ENCODE results near the gene GIGYF1. TPM values are rescaled to one million over a fixed set of nuclear protein-coding genes. Genes with fewer than 3 reads are reported as not detected.

The GIGYF1 gene
- polyA plus RNA-seq, 1 donor (not counting 4 experiments of a cell fraction or from before 2014, with no cell fraction given) = 4.0 TPM

DNA sequence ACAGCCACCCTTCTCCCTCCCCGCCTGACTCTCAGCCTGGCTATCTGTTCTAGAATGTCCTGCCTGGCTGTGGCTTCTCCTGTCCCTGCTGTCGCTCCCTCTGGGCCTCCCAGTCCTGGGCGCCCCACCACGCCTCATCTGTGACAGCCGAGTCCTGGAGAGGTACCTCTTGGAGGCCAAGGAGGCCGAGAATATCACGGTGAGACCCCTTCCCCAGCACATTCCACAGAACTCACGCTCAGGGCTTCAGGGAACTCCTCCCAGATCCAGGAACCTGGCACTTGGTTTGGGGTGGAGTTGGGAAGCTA lies 27.4 kb upstream of the GIGYF1 start:
- Histone ChIP-seq H3K4me1 (ENCODE audit: control insufficient read depth, extremely low read depth, insufficient read depth, low read length) (peaks cover 16% of the 10 kb centered on the region), H3K9ac (ENCODE audit: control insufficient read depth, extremely low read depth, insufficient read depth, low read length) (no peak overlapping the region), H2AFZ (ENCODE audit: control insufficient read depth, low read length) (no peak overlapping the region), H3K27me3 (ENCODE audit: control insufficient read depth, extremely low read depth, insufficient read depth, low read length) (peaks cover 17% of the 10 kb centered on the region), H3K36me3 (ENCODE audit: control insufficient read depth in 2 of 2, extremely low read depth in 1 of 2, insufficient read depth in 2 of 2, low read length in 2 of 2) (no peaks in the 10 kb centered on the region), H3K4me3 (ENCODE audit: control insufficient read depth in 2 of 3, extremely low read depth in 1 of 3, insufficient read depth in 2 of 3, low read depth in 1 of 3, low read length in 3 of 3) (no peak overlapping the region), H3K4me2 (ENCODE audit: control insufficient read depth, extremely low read depth, insufficient read depth, low read depth, low read length) (no peak overlapping the region), H4K20me1 (ENCODE audit: control insufficient read depth, extremely low read depth, insufficient read depth, low read length) (no peaks in the 10 kb centered on the region), H3K9me1 (ENCODE audit: control insufficient read depth, extremely low read depth, insufficient read depth, low read length) (no peaks in the 10 kb centered on the region), H3K79me2 (ENCODE audit: control insufficient read depth, insufficient read depth, low read length) (no peaks in the 10 kb centered on the region), H3K27ac (ENCODE audit: control insufficient read depth, insufficient read depth, low read length) (no peak overlapping the region), H3K9me3 (ENCODE audit: control insufficient read depth, low read depth, low read length) (no peaks in the 10 kb centered on the region)
- no peak for TF ChIP-seq CTCF (optimal IDR thresholded peaks at IDR 0.05 in 1 of 3, IDR thresholded peaks at IDR 0.05 in 1 of 3, conservative IDR thresholded peaks at IDR 0.05 in 1 of 3; ENCODE audit: extremely low read depth in 1 of 3, insufficient read depth in 2 of 3, low read length in 3 of 3)
- no peak for TF ChIP-seq EZH2 (IDR thresholded peaks at IDR 0.05; ENCODE audit: low read length)
- dilution Hi-C loops (cut with MboI; ENCODE audit: extremely low pct_ligation_motif_present, low sequenced_read_pairs) = no loop called here
- DNase-seq (ENCODE audit: low read depth, low spot score) = no peak
- no peak for FAIRE-seq

- Histone ChIP-seq H3K36me3 (ENCODE audit: control insufficient read depth in 2 of 2, extremely low read depth in 1 of 2, insufficient read depth in 2 of 2, low read length in 2 of 2) (no peaks in the 10 kb centered on the region), H3K4me3 (ENCODE audit: control insufficient read depth in 2 of 3, extremely low read depth in 1 of 3, insufficient read depth in 2 of 3, low read depth in 1 of 3, low read length in 3 of 3) (peak overlapping the region in 2 of 3 experiments; percentile 40 to 43), H2AFZ (ENCODE audit: control insufficient read depth, low read length) (no peak overlapping the region), H3K9ac (ENCODE audit: control insufficient read depth, extremely low read depth, insufficient read depth, low read length) (no peak overlapping the region), H3K4me1 (ENCODE audit: control insufficient read depth, extremely low read depth, insufficient read depth, low read length) (peaks cover 10% of the 10 kb centered on the region), H4K20me1 (ENCODE audit: control insufficient read depth, extremely low read depth, insufficient read depth, low read length) (no peaks in the 10 kb centered on the region), H3K27me3 (ENCODE audit: control insufficient read depth, extremely low read depth, insufficient read depth, low read length) (peaks cover 17% of the 10 kb centered on the region), H3K9me1 (ENCODE audit: control insufficient read depth, extremely low read depth, insufficient read depth, low read length) (no peaks in the 10 kb centered on the region), H3K9me3 (ENCODE audit: control insufficient read depth, low read depth, low read length) (no peaks in the 10 kb centered on the region), H3K4me2 (ENCODE audit: control insufficient read depth, extremely low read depth, insufficient read depth, low read depth, low read length) (peak overlapping the region; percentile 79), H3K27ac (ENCODE audit: control insufficient read depth, insufficient read depth, low read length) (no peak overlapping the region), H3K79me2 (ENCODE audit: control insufficient read depth, insufficient read depth, low read length) (no peaks in the 10 kb centered on the region)
- TF ChIP-seq EZH2 (IDR thresholded peaks at IDR 0.05; ENCODE audit: low read length) = peak; percentile 56
- TF ChIP-seq CTCF (optimal IDR thresholded peaks at IDR 0.05 in 1 of 3, IDR thresholded peaks at IDR 0.05 in 1 of 3, conservative IDR thresholded peaks at IDR 0.05 in 1 of 3; ENCODE audit: extremely low read depth in 1 of 3, insufficient read depth in 2 of 3, low read length in 3 of 3) = no peak
- dilution Hi-C loops (cut with MboI; ENCODE audit: extremely low pct_ligation_motif_present, low sequenced_read_pairs) = no loop called here
- DNase-seq (ENCODE audit: low read depth, low spot score) = no peak
- FAIRE-seq = no peak
These were observed 26.8 kb upstream of the GIGYF1 start for GRCh38 chr7:100720671-100721504.
